Sigmoid colon (tissue), 4 donors: Measurements from ENCODE around the gene METTL25.

Experiments used
- CTCF ChIP-seq, 4 experiments: fragments of 450-650 bp in 3 of 4; fragments of 200-600 bp in 1 of 4; IDR thresholded peaks; one replicate each; pipeline ENCODE4 v1.5.1; 2016 to 2019; ENCODE audit warnings: antibody characterized with exemption in 4 of 4, mild to moderate bottlenecking in 3 of 4, moderate library complexity in 2 of 4
- EP300 ChIP-seq, 4 donors: sonication (generic); formaldehyde crosslinking; IDR thresholded peaks; one replicate each; pipeline ENCODE4 v1.6.1; 2017; ENCODE audit warnings: antibody characterized with exemption in 4 of 4
- POLR2AphosphoS5 ChIP-seq, 4 donors: sonication (generic); formaldehyde crosslinking; IDR thresholded peaks; one replicate each; pipeline ENCODE4 v1.6.1; 2017; ENCODE audit warnings: antibody characterized with exemption in 4 of 4

DNA sequence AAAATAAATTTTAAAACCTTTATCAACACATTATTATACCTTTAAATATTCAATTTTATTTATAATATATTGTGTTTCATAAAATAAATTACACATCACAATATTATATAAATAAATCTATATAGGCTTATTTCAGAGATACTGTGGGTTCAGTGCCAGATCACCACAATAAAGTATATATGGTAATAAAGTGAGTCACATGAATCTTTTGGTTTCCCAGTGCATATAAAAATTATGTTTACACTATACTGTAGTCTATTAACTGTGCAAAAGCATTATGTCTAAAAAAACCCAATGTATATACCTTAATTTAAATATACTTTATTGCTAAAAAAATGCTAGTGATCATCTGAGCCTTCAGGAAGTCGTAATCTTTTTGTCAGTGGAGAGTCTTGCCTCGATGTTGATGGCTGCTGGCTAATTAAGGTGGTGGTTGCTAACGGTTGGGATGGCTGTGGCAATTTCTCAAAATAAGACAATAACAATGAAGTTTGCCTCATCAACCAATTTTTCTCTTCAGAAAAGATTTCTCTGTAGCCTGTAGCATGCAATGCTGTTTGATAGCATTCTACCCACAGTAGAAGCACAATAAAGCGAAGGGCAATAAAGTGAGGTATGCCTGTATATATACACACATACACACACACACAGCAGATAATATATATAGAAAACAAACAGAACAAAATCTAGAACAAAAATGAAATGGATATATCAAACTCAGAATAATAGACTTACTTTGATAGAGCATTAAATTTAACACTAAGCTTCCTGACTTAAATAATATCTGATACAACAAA, 32.6 kb upstream of the METTL25 start:
- no peak for TF ChIP-seq POLR2AphosphoS5 (IDR thresholded peaks at IDR 0.05)
- TF ChIP-seq CTCF (IDR thresholded peaks at IDR 0.05): no peak
- no peak for TF ChIP-seq EP300 (IDR thresholded peaks at IDR 0.05)
